Smooth muscle cell (in vitro differentiated cells): ENCODE measurements around the gene RAB35. TPM values are rescaled to one million over a fixed set of nuclear protein-coding genes. Genes with fewer than 3 reads are reported as not detected.

Experiments
- DNase-seq: peaks from one replicate; lab custom pipeline; 2025; ENCODE audit not compliant: unreplicated experiment; lab: John Stamatoyannopoulos, UW
- H2AFZ ChIP-seq: fragments of 200-600 bp; sonication (generic); 2 replicates; pipeline ENCODE4 v1.6.0; 2016; ENCODE audit warnings: antibody characterized with exemption, low read depth, mild to moderate bottlenecking
- H3F3A ChIP-seq: fragments of 200-600 bp; sonication (generic); 2 replicates; pipeline ENCODE4 v1.6.0; 2017; ENCODE audit warnings: antibody characterized with exemption, low read depth
- H3K27ac ChIP-seq: fragments of 200-600 bp; sonication (generic); 2 replicates; pipeline ENCODE4 v1.5.1; 2016; ENCODE audit warnings: low read depth, mild to moderate bottlenecking
- H3K27me3 ChIP-seq: fragments of 200-600 bp; sonication (generic); 2 replicates; pipeline ENCODE4 v1.6.1; 2016; ENCODE audit warnings: low read depth, mild to moderate bottlenecking
- H3K36me3 ChIP-seq: fragments of 200-600 bp; sonication (generic); 2 replicates; pipeline ENCODE4 v1.5.1; 2016; ENCODE audit warnings: low read depth
- H3K4me1 ChIP-seq: fragments of 200-600 bp; sonication (generic); 2 replicates; pipeline ENCODE4 v1.5.1; 2016; ENCODE audit warnings: low read depth
- H3K4me2 ChIP-seq: fragments of 200-600 bp; sonication (generic); 2 replicates; pipeline ENCODE4 v1.6.0; 2016; ENCODE audit warnings: mild to moderate bottlenecking
- H3K4me3 ChIP-seq: fragments of 200-600 bp; sonication (generic); 2 replicates; pipeline ENCODE4 v1.5.1; 2016; ENCODE audit warnings: mild to moderate bottlenecking
- H3K79me2 ChIP-seq: fragments of 200-600 bp; sonication (generic); 2 replicates; pipeline ENCODE4 v1.6.0; 2016; ENCODE audit warnings: low read depth, mild to moderate bottlenecking
- H3K9ac ChIP-seq: fragments of 200-600 bp; sonication (generic); 2 replicates; pipeline ENCODE4 v1.6.0; 2016; ENCODE audit warnings: low read depth
- H3K9me3 ChIP-seq: fragments of 200-600 bp; sonication (generic); replicated peaks from 2 replicates; pipeline ENCODE4 v1.5.1; 2016; ENCODE audit warnings: low read depth
- H4K20me1 ChIP-seq: fragments of 200-600 bp; sonication (generic); 2 replicates; pipeline ENCODE4 v1.6.0; 2016; ENCODE audit warnings: low read depth
- WGBS: methylation state at CpG from one replicate; pipeline ENCODE4 v1.1.7; 2016; ENCODE audit warnings: low lambda C conversion rate; 5-methylcytosine and 5-hydroxymethylcytosine counted together
- polyA plus RNA-seq: library from polyadenylated mRNA; unstranded; fragments of >200 nt; fragmentation: Nextera tagmentation; extraction: Ambion mirVana; gene quantifications from 2 replicates; pipeline ENCODE4 v1.2.1, GENCODE V29; 2016
- total RNA-seq: library from RNA; depleted of rRNA; stranded (reverse); fragments of >200 nt; gene quantifications from 2 replicates; pipeline ENCODE4 v1.2.3, GENCODE V29; 2014
- TF ChIP-seq, protein P1 (sequence below): fragments of 200-600 bp; sonication (generic); IDR thresholded peaks from 2 replicates; pipeline ENCODE4 v1.5.1; 2017; ENCODE audit warnings: borderline replicate concordance, mild to moderate bottlenecking, antibody characterized with exemption; ENCODE audit not compliant: insufficient read depth, poor library complexity, severe bottlenecking

The RAB35 gene
- total and polyA plus RNA-seq, 2 experiments from 2014 or later = 19.1 to 19.3 TPM

DNA sequence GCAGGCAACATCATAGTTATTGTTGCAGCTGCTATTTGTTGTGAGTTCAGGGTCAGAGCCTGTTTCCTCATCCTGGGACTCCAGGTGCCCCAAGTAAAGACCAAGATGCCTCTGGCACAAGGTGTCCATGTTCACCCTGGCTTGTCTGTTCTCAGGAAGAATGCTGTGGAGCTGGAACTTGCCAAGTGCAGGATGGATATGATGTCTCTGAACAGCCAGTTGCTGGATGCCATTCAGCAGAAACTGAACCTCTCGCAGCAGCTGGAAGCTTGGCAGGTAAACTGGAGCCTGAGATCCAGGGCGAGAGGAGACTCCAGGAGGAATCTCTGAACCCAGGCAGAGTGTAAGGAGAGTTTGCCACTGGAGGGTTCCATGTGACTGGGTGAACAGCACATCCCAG is 26.8 kb downstream of the RAB35 start:
- peaks cover 5% of the 10 kb centered on the region for H3F3A ChIP-seq
- no peak overlapping the region for H2AFZ ChIP-seq
- TF ChIP-seq, protein P1, sequence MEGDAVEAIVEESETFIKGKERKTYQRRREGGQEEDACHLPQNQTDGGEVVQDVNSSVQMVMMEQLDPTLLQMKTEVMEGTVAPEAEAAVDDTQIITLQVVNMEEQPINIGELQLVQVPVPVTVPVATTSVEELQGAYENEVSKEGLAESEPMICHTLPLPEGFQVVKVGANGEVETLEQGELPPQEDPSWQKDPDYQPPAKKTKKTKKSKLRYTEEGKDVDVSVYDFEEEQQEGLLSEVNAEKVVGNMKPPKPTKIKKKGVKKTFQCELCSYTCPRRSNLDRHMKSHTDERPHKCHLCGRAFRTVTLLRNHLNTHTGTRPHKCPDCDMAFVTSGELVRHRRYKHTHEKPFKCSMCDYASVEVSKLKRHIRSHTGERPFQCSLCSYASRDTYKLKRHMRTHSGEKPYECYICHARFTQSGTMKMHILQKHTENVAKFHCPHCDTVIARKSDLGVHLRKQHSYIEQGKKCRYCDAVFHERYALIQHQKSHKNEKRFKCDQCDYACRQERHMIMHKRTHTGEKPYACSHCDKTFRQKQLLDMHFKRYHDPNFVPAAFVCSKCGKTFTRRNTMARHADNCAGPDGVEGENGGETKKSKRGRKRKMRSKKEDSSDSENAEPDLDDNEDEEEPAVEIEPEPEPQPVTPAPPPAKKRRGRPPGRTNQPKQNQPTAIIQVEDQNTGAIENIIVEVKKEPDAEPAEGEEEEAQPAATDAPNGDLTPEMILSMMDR = no peak
- peaks cover 11% of the 10 kb centered on the region for H4K20me1 ChIP-seq
- no peaks in the 10 kb centered on the region for H3K9me3 ChIP-seq
- no peak overlapping the region for H3K4me2 ChIP-seq
- no peaks in the 10 kb centered on the region for H3K27me3 ChIP-seq
- H3K4me3 ChIP-seq = no peak overlapping the region
- no peak for DNase-seq
- H3K27ac ChIP-seq = no peak overlapping the region
- H3K4me1 ChIP-seq = peaks cover 19% of the 10 kb centered on the region
- H3K9ac ChIP-seq = no peak overlapping the region
- 100% methylated on average over 2 of the region's 2 CpGs for WGBS
- no peaks in the 10 kb centered on the region for H3K79me2 ChIP-seq
- no peaks in the 10 kb centered on the region for H3K36me3 ChIP-seq

DNA sequence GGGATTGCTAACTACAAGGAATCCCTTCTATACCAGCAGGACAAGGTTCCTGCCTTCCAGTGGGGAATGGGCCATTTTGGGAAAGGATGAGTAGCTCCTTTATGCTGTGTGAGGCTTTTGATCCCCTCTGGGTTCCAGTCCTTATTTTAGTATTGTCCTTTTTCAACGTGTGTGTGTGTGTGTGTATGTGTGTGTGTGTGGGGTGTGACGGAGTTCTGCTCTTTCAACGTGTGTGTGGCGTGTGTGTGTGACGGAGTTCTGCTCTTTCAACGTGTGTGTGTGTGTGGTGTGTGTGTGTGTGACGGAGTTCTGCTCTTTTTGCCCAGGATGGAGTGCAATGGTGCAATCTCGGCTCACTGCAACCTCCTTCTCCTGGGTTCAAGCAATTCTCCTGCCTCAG is 27.4 kb downstream of the RAB35 start:
- no peak overlapping the region for H3K4me3 ChIP-seq
- no peaks in the 10 kb centered on the region for H3K79me2 ChIP-seq
- peaks cover 13% of the 10 kb centered on the region for H3K4me1 ChIP-seq
- H3K27me3 ChIP-seq = no peaks in the 10 kb centered on the region
- no peak overlapping the region for H3K9ac ChIP-seq
- no peaks in the 10 kb centered on the region for H3K9me3 ChIP-seq
- H2AFZ ChIP-seq = no peak overlapping the region
- DNase-seq = no peak
- WGBS = 82% methylated on average over 8 of the region's 8 CpGs
- TF ChIP-seq, protein P1 = no peak
- H3K27ac ChIP-seq = no peak overlapping the region
- peaks cover 5% of the 10 kb centered on the region for H4K20me1 ChIP-seq
- H3F3A ChIP-seq = peaks cover 5% of the 10 kb centered on the region
- no peak overlapping the region for H3K4me2 ChIP-seq
- H3K36me3 ChIP-seq = no peaks in the 10 kb centered on the region

DNA sequence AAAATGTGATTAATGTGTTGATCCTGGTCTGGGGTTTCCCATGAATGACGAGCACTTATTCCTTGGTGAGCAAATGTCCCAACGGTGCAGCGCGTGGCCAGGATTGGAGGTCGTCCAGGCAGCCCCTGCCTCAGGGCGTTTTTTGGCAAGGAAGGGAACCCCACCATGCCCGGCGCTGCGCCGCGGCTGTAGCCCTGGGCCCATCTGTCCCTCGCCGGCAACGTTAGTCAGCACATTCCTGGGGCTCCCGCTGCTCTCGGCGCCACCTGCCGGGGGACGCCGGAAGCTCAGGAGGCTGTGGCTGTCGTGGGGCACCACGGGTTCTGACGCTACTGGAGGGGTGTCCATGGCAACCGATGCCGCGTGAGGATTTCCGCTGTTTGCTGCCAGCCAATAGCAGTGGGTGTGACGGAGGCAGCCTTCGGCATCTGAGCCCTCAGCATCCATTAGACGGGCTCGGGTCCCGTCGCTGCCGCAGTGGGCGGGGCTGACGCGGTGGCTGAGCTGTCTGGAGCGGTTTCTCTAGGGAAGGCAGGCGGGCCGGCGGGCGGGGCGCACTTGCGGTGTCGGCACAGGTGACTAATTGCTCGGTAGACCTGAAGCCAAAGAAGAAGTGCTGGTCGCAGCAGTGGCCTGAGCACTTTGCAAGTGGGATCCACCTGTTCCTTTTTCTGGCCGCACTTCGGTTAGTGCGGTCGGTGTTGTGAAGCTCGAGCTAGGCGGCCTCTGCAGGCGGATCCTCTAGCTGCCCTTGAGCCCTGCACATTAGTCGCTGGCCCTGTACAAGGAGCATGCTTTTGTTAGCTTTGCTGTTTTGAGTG is 29.5 kb downstream of the RAB35 start:
- Histone ChIP-seq H3K4me1 (peaks cover 5% of the 10 kb centered on the region), H3K9ac (peak overlapping the region; percentile 24), H3K27me3 (no peaks in the 10 kb centered on the region), H2AFZ (no peak overlapping the region), H3K4me3 (peak overlapping the region; percentile 38), H3K36me3 (no peaks in the 10 kb centered on the region), H3K4me2 (peak overlapping the region; percentile 84), H3K9me3 (no peaks in the 10 kb centered on the region), H3K27ac (peak overlapping the region; percentile 25), H3K79me2 (no peaks in the 10 kb centered on the region), H4K20me1 (no peaks in the 10 kb centered on the region), H3F3A (peaks cover 5% of the 10 kb centered on the region)
- TF ChIP-seq, protein P1 = peak; percentile 97
- 2% methylated on average over 55 of the region's 55 CpGs for WGBS
- peak; percentile 92 for DNase-seq
